ENCODE data around the gene INPP5J. TPM values are rescaled to one million over a fixed set of nuclear protein-coding genes. Genes with fewer than 3 reads are reported as not detected.

Gene INPP5J
- total and polyA plus RNA-seq, 9 of the 15 experiments (the other 6 are each of a cell fraction or from before 2014, with no cell fraction given): 0.10 to 6.3 (median 4.8) TPM

GRCh38 chr22:31084811-31085492 lies 37.8 kb upstream of the INPP5J start (continued):
- TF ChIP-seq, protein P1, sequence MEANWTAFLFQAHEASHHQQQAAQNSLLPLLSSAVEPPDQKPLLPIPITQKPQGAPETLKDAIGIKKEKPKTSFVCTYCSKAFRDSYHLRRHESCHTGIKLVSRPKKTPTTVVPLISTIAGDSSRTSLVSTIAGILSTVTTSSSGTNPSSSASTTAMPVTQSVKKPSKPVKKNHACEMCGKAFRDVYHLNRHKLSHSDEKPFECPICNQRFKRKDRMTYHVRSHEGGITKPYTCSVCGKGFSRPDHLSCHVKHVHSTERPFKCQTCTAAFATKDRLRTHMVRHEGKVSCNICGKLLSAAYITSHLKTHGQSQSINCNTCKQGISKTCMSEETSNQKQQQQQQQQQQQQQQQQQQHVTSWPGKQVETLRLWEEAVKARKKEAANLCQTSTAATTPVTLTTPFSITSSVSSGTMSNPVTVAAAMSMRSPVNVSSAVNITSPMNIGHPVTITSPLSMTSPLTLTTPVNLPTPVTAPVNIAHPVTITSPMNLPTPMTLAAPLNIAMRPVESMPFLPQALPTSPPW (CRISPR knock-in tag; IDR thresholded peaks at IDR 0.05): peak; percentile 71; the same call in 1 of the 2 replicates
- TF ChIP-seq, protein P2, sequence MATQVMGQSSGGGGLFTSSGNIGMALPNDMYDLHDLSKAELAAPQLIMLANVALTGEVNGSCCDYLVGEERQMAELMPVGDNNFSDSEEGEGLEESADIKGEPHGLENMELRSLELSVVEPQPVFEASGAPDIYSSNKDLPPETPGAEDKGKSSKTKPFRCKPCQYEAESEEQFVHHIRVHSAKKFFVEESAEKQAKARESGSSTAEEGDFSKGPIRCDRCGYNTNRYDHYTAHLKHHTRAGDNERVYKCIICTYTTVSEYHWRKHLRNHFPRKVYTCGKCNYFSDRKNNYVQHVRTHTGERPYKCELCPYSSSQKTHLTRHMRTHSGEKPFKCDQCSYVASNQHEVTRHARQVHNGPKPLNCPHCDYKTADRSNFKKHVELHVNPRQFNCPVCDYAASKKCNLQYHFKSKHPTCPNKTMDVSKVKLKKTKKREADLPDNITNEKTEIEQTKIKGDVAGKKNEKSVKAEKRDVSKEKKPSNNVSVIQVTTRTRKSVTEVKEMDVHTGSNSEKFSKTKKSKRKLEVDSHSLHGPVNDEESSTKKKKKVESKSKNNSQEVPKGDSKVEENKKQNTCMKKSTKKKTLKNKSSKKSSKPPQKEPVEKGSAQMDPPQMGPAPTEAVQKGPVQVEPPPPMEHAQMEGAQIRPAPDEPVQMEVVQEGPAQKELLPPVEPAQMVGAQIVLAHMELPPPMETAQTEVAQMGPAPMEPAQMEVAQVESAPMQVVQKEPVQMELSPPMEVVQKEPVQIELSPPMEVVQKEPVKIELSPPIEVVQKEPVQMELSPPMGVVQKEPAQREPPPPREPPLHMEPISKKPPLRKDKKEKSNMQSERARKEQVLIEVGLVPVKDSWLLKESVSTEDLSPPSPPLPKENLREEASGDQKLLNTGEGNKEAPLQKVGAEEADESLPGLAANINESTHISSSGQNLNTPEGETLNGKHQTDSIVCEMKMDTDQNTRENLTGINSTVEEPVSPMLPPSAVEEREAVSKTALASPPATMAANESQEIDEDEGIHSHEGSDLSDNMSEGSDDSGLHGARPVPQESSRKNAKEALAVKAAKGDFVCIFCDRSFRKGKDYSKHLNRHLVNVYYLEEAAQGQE (IDR thresholded peaks at IDR 0.05; ENCODE audit: borderline replicate concordance): peak; percentile 72; the same call in 1 of the 2 replicates
- TF ChIP-seq, protein P2 (CRISPR knock-in tag; IDR thresholded peaks at IDR 0.05; ENCODE audit: low read depth): no peak
- TF ChIP-seq CBX2 (IDR thresholded peaks at IDR 0.05; ENCODE audit: insufficient read depth, low read length, poor library complexity, severe bottlenecking): no peak
- no peak for TF ChIP-seq NCOA2 (IDR thresholded peaks at IDR 0.05; ENCODE audit: partially characterized antibody in 2 of 2)
- TF ChIP-seq, protein P3, sequence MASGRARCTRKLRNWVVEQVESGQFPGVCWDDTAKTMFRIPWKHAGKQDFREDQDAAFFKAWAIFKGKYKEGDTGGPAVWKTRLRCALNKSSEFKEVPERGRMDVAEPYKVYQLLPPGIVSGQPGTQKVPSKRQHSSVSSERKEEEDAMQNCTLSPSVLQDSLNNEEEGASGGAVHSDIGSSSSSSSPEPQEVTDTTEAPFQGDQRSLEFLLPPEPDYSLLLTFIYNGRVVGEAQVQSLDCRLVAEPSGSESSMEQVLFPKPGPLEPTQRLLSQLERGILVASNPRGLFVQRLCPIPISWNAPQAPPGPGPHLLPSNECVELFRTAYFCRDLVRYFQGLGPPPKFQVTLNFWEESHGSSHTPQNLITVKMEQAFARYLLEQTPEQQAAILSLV (tag; IDR thresholded peaks at IDR 0.05): no peak
- peak; percentile 58; the same call in 1 of the 2 replicates for TF ChIP-seq HNRNPL (IDR thresholded peaks at IDR 0.05; ENCODE audit: low read depth, low read length)
- TF ChIP-seq C11orf30 (IDR thresholded peaks at IDR 0.05; ENCODE audit: low read depth): no peak
- no peak for TF ChIP-seq MBD2 (IDR thresholded peaks at IDR 0.05; ENCODE audit: borderline replicate concordance, low read depth)
- TF ChIP-seq GABPB1 (CRISPR knock-in tag; IDR thresholded peaks at IDR 0.05): peak; percentile 65; the same call in 1 of the 2 replicates
- TF ChIP-seq CBX8 (IDR thresholded peaks at IDR 0.05; ENCODE audit: borderline replicate concordance, extremely low read depth, low read depth, low read length, poor library complexity, severe bottlenecking): no peak
- TF ChIP-seq ZNF24 (IDR thresholded peaks at IDR 0.05): no peak
- TF ChIP-seq NRF1 (conservative IDR thresholded peaks at IDR 0.05 in 1 of 2, IDR thresholded peaks at IDR 0.05 in 1 of 2): peak; percentile 60 to 68
- no peak for TF ChIP-seq FOXA3 (CRISPR knock-in tag; conservative IDR thresholded peaks at IDR 0.05 in 1 of 2, IDR thresholded peaks at IDR 0.05 in 1 of 2)
- TF ChIP-seq HNRNPLL (IDR thresholded peaks at IDR 0.05; ENCODE audit: low read depth, low read length, poor library complexity, severe bottlenecking): peak; percentile 10
- TF ChIP-seq ZNF282 (CRISPR knock-in tag; IDR thresholded peaks at IDR 0.05): no peak
- no peak for TF ChIP-seq ZNF143 (CRISPR knock-in tag; IDR thresholded peaks at IDR 0.05)
- peak; percentile 57 for TF ChIP-seq BCOR (IDR thresholded peaks at IDR 0.05)
